ENCODE results near the gene MIA.

The MIA gene

GRCh38 chr19:40781140-40781539 lies 5.8 kb downstream of the MIA start (continued):
- TF ChIP-seq ZBTB49 (tag by site-specific recombination; IDR thresholded peaks at IDR 0.05; ENCODE audit: low read depth) (no peak), WT1 (tag by site-specific recombination; IDR thresholded peaks at IDR 0.05) (no peak), YY1 (tag by site-specific recombination; IDR thresholded peaks at IDR 0.05) (no peak), ZSCAN4 (tag by site-specific recombination; IDR thresholded peaks at IDR 0.05) (no peak), SP3 (tag by site-specific recombination; IDR thresholded peaks at IDR 0.05) (peak; percentile 23; the same call in 1 of the 2 replicates), ZNF132 (tag by site-specific recombination; IDR thresholded peaks at IDR 0.05; ENCODE audit: borderline replicate concordance) (no peak), ZNF121 (tag by site-specific recombination; IDR thresholded peaks at IDR 0.05) (no peak), ZNF354C (tag by site-specific recombination; IDR thresholded peaks at IDR 0.05; ENCODE audit: borderline replicate concordance, low read depth) (no peak), ZNF10 (tag by site-specific recombination; IDR thresholded peaks at IDR 0.05) (no peak; the same call in 1 of the 2 replicates), ZBTB8A (tag by site-specific recombination; IDR thresholded peaks at IDR 0.05) (peak; percentile 64), ATF2 (tag by site-specific recombination; IDR thresholded peaks at IDR 0.05; ENCODE audit: low read depth) (no peak), ZNF670 (tag by site-specific recombination; IDR thresholded peaks at IDR 0.05; ENCODE audit: low read depth) (no peak), ZBTB6 (tag by site-specific recombination; IDR thresholded peaks at IDR 0.05) (no peak), ZNF621 (tag by site-specific recombination; IDR thresholded peaks at IDR 0.05) (no peak), ZNF311 (tag by site-specific recombination; IDR thresholded peaks at IDR 0.05; ENCODE audit: borderline replicate concordance) (no peak), ZNF510 (tag by site-specific recombination; IDR thresholded peaks at IDR 0.05; ENCODE audit: insufficient replicate concordance) (no peak), ZNF549 (tag by site-specific recombination; IDR thresholded peaks at IDR 0.05) (no peak), ZNF26 (tag by site-specific recombination; IDR thresholded peaks at IDR 0.05) (no peak), BCL11A (tag by site-specific recombination; IDR thresholded peaks at IDR 0.05; ENCODE audit: low read depth) (no peak), ZNF341 (tag by site-specific recombination; IDR thresholded peaks at IDR 0.05; ENCODE audit: low read depth) (no peak; the same call in 1 of the 2 replicates), MZF1 (tag by site-specific recombination; IDR thresholded peaks at IDR 0.05; ENCODE audit: borderline replicate concordance) (no peak; the same call in 1 of the 2 replicates), ZNF366 (tag by site-specific recombination; conservative IDR thresholded peaks at IDR 0.05) (peak; percentile 56; the same call in 1 of the 2 replicates), ZNF112 (tag by site-specific recombination; IDR thresholded peaks at IDR 0.05) (no peak), ZEB2 (tag by site-specific recombination; IDR thresholded peaks at IDR 0.05) (no peak), ZNF660 (tag by site-specific recombination; IDR thresholded peaks at IDR 0.05) (no peak), YY2 (tag by site-specific recombination; IDR thresholded peaks at IDR 0.05) (no peak), ZNF391 (tag by site-specific recombination; IDR thresholded peaks at IDR 0.05; ENCODE audit: borderline replicate concordance, low read depth) (no peak), ZNF701 (tag by site-specific recombination; IDR thresholded peaks at IDR 0.05) (no peak), CTCF (tag by site-specific recombination; IDR thresholded peaks at IDR 0.05) (no peak), ZFP69B (tag by site-specific recombination; IDR thresholded peaks at IDR 0.05) (no peak), ZNF274 (IDR thresholded peaks at IDR 0.05; ENCODE audit: low read length) (no peak), ZNF274 (tag by site-specific recombination; IDR thresholded peaks at IDR 0.05; ENCODE audit: borderline replicate concordance) (no peak), KLF9 (tag by site-specific recombination; IDR thresholded peaks at IDR 0.05; ENCODE audit: low read depth) (no peak)
